AG09309 (cell line): ENCODE measurements around the gene RPP21.

Experiments used
- DNase-seq: peaks from one replicate; pipeline ENCODE4 v3.0.0-alpha.2; 2010; ENCODE audit warnings: low read depth
- H3K4me3 ChIP-seq: 2 replicates; pipeline ENCODE4 v1.5.1; 2011; ENCODE audit warnings: mild to moderate bottlenecking, low read depth, low read length, moderate library complexity; ENCODE audit not compliant: control insufficient read depth
- CTCF ChIP-seq: IDR thresholded peaks from 2 replicates; pipeline ENCODE4 v1.5.1; 2011; ENCODE audit warnings: mild to moderate bottlenecking, low read depth, low read length, inconsistent platforms; ENCODE audit not compliant: insufficient read depth, control insufficient read depth; ENCODE audit errors: missing control alignments

Gene RPP21

GRCh38 chr6:30331981-30332380 is 13.0 kb upstream of the RPP21 start:
- no peak overlapping the region for H3K4me3 ChIP-seq
- TF ChIP-seq CTCF, result no peak
- no peak for DNase-seq

GRCh38 chr6:30334075-30334783 is 10.7 kb upstream of the RPP21 start:
- no peak for DNase-seq
- no peak overlapping the region for H3K4me3 ChIP-seq
- no peak for TF ChIP-seq CTCF

GRCh38 chr6:30340589-30341054 is 4.3 kb upstream of the RPP21 start:
- TF ChIP-seq CTCF, result no peak
- DNase-seq, result no peak
- H3K4me3 ChIP-seq, result no peak overlapping the region

GRCh38 chr6:30341218-30341617 is 3.7 kb upstream of the RPP21 start:
- TF ChIP-seq CTCF, result no peak
- no peak overlapping the region for H3K4me3 ChIP-seq
- DNase-seq, result no peak

GRCh38 chr6:30341728-30342127 is 3.2 kb upstream of the RPP21 start:
- no peak overlapping the region for H3K4me3 ChIP-seq
- no peak for DNase-seq
- no peak for TF ChIP-seq CTCF

- no peak overlapping the region for H3K4me3 ChIP-seq
- no peak for TF ChIP-seq CTCF
- DNase-seq, result no peak
Observed at GRCh38 chr6:30344191-30344867, 627 bp upstream of the RPP21 start.

GRCh38 chr6:30345852-30346251 is 896 bp downstream of the RPP21 start:
- DNase-seq, result no peak
- no peak for TF ChIP-seq CTCF
- H3K4me3 ChIP-seq, result peak overlapping the region; percentile 66
